RPMI7951 (cell line): ENCODE results near the gene SPACA9. TPM values are rescaled to one million over a fixed set of nuclear protein-coding genes. Genes with fewer than 3 reads are reported as not detected.

Source experiments
- DNase-seq: peaks from one replicate; pipeline ENCODE4 v3.0.0-alpha.2; 2012; ENCODE audit warnings: low read depth
- total RNA-seq: library from RNA; depleted of rRNA; stranded (reverse); fragments of >200 nt; shearing (Covaris generic); gene quantifications from 2 replicates; pipeline ENCODE4 v1.2.3, GENCODE V29; 2014

SPACA9 gene
- total RNA-seq, 1 experiment from 2014 or later, result 5.6 TPM

GRCh38 chr9:132894346-132894745, 15.6 kb downstream of the SPACA9 start:
- no peak for DNase-seq

GRCh38 chr9:132894862-132895835, 16.5 kb downstream of the SPACA9 start:
- DNase-seq, result no peak

GRCh38 chr9:132896264-132896663, 17.6 kb downstream of the SPACA9 start:
- DNase-seq, result no peak

GRCh38 chr9:132896906-132897305, 18.2 kb downstream of the SPACA9 start:
- DNase-seq, result no peak

GRCh38 chr9:132898051-132898450, 19.4 kb downstream of the SPACA9 start:
- no peak for DNase-seq

- peak; percentile 72 for DNase-seq
These were observed 23.4 kb downstream of the SPACA9 start for GRCh38 chr9:132901858-132902831.

GRCh38 chr9:132903574-132904492, 25.1 kb downstream of the SPACA9 start:
- DNase-seq, result no peak

GRCh38 chr9:132905726-132906125, 27.0 kb downstream of the SPACA9 start:
- no peak for DNase-seq

GRCh38 chr9:132908635-132909034, 29.9 kb downstream of the SPACA9 start:
- no peak for DNase-seq

- no peak for DNase-seq
These were observed 30.6 kb downstream of the SPACA9 start for GRCh38 chr9:132909311-132909710.

- no peak for DNase-seq
These were observed 31.7 kb downstream of the SPACA9 start for GRCh38 chr9:132910376-132910775.

- DNase-seq, result no peak
These were observed 33.4 kb downstream of the SPACA9 start for GRCh38 chr9:132912131-132912530.

- no peak for DNase-seq
These were observed 36.2 kb downstream of the SPACA9 start for GRCh38 chr9:132914924-132915323.

GRCh38 chr9:132919614-132920268, 41.0 kb downstream of the SPACA9 start:
- DNase-seq, result no peak

GRCh38 chr9:132923346-132923902, 44.7 kb downstream of the SPACA9 start:
- DNase-seq, result no peak

GRCh38 chr9:132927704-132928103, 49.0 kb downstream of the SPACA9 start:
- DNase-seq, result no peak

- no peak for DNase-seq
These were observed 52.6 kb downstream of the SPACA9 start for GRCh38 chr9:132931178-132931735.

- no peak for DNase-seq
These were observed 56.3 kb downstream of the SPACA9 start for GRCh38 chr9:132935026-132935425.

- no peak for DNase-seq
These were observed 58.8 kb downstream of the SPACA9 start for GRCh38 chr9:132937463-132937901.

- no peak for DNase-seq
These were observed 60.5 kb downstream of the SPACA9 start for GRCh38 chr9:132939169-132939568.
